ENCODE data around the gene SLC47A1. TPM values are rescaled to one million over a fixed set of nuclear protein-coding genes. Genes with fewer than 3 reads are reported as not detected.

Gene SLC47A1
- total and polyA plus RNA-seq, 10 of the 15 experiments (the other 5 are each of a cell fraction or from before 2014, with no cell fraction given), result 0.41 TPM; not detected in 9

DNA sequence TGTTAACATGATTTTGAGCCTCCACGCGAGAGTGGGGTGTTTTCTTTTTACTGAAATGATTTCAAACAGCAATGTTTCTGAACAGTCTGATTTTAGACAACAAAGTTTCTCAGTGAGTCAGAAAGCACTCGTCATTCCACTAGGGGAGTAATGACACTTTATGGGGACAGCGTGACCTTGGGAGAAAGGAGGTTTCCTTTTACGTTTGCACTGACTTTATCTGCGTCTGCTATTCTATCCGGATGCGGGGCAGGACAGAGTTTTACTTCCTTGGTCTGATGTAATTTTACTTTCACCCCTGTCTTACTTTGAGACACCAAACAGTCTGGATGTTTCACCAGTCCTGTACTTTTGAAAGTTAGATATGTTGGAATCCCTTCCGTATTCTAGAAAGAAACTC is 20.7 kb downstream of the SLC47A1 start (continued):
- TF ChIP-seq, protein P1, sequence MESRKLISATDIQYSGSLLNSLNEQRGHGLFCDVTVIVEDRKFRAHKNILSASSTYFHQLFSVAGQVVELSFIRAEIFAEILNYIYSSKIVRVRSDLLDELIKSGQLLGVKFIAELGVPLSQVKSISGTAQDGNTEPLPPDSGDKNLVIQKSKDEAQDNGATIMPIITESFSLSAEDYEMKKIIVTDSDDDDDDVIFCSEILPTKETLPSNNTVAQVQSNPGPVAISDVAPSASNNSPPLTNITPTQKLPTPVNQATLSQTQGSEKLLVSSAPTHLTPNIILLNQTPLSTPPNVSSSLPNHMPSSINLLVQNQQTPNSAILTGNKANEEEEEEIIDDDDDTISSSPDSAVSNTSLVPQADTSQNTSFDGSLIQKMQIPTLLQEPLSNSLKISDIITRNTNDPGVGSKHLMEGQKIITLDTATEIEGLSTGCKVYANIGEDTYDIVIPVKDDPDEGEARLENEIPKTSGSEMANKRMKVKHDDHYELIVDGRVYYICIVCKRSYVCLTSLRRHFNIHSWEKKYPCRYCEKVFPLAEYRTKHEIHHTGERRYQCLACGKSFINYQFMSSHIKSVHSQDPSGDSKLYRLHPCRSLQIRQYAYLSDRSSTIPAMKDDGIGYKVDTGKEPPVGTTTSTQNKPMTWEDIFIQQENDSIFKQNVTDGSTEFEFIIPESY (IDR thresholded peaks at IDR 0.05), result no peak
- TF ChIP-seq ZNF217 (IDR thresholded peaks at IDR 0.05), result no peak

DNA sequence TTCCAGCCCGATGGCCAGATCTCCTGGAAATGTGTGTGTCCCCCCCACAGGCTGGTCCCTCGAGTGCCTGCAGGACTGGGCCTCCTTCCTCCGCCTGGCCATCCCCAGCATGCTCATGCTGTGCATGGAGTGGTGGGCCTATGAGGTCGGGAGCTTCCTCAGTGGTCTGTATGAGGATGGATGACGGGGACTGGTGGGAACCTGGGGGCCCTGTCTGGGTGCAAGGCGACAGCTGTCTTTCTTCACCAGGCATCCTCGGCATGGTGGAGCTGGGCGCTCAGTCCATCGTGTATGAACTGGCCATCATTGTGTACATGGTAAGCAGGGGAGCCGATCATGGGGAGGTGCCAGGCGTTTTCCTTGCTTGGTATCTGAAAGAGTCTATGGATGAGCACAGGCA is 22.1 kb downstream of the SLC47A1 start:
- no TSS peak for BruUV-seq (replicated peaks)
- TF ChIP-seq SIN3A (IDR thresholded peaks at IDR 0.05; ENCODE audit: low read depth, low read length) (no peak), SREBF2 (IDR thresholded peaks at IDR 0.05; ENCODE audit: low read length) (no peak), YBX1 (IDR thresholded peaks at IDR 0.05) (no peak), STAT3 (IDR thresholded peaks at IDR 0.05; ENCODE audit: low read depth, low read length) (no peak), CREM (IDR thresholded peaks at IDR 0.05; ENCODE audit: low read depth) (no peak), BHLHE40 (IDR thresholded peaks at IDR 0.05; ENCODE audit: borderline replicate concordance in 1 of 2, low read depth in 2 of 2, low read length in 1 of 2) (no peak), RBBP5 (conservative IDR thresholded peaks at IDR 0.05) (no peak), KAT2A (conservative IDR thresholded peaks at IDR 0.05; ENCODE audit: control insufficient read depth, low read depth, low read length) (no peak), HDAC6 (IDR thresholded peaks at IDR 0.05; ENCODE audit: unreplicated experiment) (no peak), HCFC1 (IDR thresholded peaks at IDR 0.05; ENCODE audit: low read length) (no peak), TBL1XR1 (IDR thresholded peaks at IDR 0.05; ENCODE audit: low read depth, low read length) (no peak), HDAC2 (IDR thresholded peaks at IDR 0.05) (no peak)
- TF ChIP-seq, protein P2, sequence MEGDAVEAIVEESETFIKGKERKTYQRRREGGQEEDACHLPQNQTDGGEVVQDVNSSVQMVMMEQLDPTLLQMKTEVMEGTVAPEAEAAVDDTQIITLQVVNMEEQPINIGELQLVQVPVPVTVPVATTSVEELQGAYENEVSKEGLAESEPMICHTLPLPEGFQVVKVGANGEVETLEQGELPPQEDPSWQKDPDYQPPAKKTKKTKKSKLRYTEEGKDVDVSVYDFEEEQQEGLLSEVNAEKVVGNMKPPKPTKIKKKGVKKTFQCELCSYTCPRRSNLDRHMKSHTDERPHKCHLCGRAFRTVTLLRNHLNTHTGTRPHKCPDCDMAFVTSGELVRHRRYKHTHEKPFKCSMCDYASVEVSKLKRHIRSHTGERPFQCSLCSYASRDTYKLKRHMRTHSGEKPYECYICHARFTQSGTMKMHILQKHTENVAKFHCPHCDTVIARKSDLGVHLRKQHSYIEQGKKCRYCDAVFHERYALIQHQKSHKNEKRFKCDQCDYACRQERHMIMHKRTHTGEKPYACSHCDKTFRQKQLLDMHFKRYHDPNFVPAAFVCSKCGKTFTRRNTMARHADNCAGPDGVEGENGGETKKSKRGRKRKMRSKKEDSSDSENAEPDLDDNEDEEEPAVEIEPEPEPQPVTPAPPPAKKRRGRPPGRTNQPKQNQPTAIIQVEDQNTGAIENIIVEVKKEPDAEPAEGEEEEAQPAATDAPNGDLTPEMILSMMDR (IDR thresholded peaks at IDR 0.05 in 2 of 3, conservative IDR thresholded peaks at IDR 0.05 in 1 of 3; ENCODE audit: control insufficient read depth in 2 of 3, extremely low read depth in 1 of 3, insufficient read depth in 1 of 3, low read depth in 3 of 3, low read length in 3 of 3), result no peak
- TF ChIP-seq, protein P3, sequence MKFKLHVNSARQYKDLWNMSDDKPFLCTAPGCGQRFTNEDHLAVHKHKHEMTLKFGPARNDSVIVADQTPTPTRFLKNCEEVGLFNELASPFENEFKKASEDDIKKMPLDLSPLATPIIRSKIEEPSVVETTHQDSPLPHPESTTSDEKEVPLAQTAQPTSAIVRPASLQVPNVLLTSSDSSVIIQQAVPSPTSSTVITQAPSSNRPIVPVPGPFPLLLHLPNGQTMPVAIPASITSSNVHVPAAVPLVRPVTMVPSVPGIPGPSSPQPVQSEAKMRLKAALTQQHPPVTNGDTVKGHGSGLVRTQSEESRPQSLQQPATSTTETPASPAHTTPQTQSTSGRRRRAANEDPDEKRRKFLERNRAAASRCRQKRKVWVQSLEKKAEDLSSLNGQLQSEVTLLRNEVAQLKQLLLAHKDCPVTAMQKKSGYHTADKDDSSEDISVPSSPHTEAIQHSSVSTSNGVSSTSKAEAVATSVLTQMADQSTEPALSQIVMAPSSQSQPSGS (IDR thresholded peaks at IDR 0.05; ENCODE audit: low read length), result no peak
- TF ChIP-seq, protein P4, sequence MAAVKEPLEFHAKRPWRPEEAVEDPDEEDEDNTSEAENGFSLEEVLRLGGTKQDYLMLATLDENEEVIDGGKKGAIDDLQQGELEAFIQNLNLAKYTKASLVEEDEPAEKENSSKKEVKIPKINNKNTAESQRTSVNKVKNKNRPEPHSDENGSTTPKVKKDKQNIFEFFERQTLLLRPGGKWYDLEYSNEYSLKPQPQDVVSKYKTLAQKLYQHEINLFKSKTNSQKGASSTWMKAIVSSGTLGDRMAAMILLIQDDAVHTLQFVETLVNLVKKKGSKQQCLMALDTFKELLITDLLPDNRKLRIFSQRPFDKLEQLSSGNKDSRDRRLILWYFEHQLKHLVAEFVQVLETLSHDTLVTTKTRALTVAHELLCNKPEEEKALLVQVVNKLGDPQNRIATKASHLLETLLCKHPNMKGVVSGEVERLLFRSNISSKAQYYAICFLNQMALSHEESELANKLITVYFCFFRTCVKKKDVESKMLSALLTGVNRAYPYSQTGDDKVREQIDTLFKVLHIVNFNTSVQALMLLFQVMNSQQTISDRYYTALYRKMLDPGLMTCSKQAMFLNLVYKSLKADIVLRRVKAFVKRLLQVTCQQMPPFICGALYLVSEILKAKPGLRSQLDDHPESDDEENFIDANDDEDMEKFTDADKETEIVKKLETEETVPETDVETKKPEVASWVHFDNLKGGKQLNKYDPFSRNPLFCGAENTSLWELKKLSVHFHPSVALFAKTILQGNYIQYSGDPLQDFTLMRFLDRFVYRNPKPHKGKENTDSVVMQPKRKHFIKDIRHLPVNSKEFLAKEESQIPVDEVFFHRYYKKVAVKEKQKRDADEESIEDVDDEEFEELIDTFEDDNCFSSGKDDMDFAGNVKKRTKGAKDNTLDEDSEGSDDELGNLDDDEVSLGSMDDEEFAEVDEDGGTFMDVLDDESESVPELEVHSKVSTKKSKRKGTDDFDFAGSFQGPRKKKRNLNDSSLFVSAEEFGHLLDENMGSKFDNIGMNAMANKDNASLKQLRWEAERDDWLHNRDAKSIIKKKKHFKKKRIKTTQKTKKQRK (IDR thresholded peaks at IDR 0.05; ENCODE audit: low read depth, low read length), result no peak

More for the DNA sequence above, 22.1 kb downstream of the SLC47A1 start:
- Histone ChIP-seq H3K9me3 (replicated peaks; ENCODE audit: control insufficient read depth, insufficient read depth, low read length) (no peaks in the 10 kb centered on the region), H3K27ac (ENCODE audit: control insufficient read depth, insufficient read depth) (no peak overlapping the region), H3K4me1 (ENCODE audit: control insufficient read depth, insufficient read depth, low read length) (no peaks in the 10 kb centered on the region), H4K20me1 (ENCODE audit: control insufficient read depth, insufficient read depth) (no peaks in the 10 kb centered on the region), H3K4me2 (ENCODE audit: control insufficient read depth, insufficient read depth) (no peak overlapping the region), H3K27me3 (replicated peaks in 1 of 2; ENCODE audit: control insufficient read depth in 2 of 2, insufficient read depth in 2 of 2, low read length in 1 of 2) (peaks cover 2% of the 10 kb centered on the region in 2 experiments; a peak in 1 of 4 replicates), H3K9ac (ENCODE audit: control insufficient read depth, insufficient read depth, low read length) (no peak overlapping the region), H3K4me3 (no peak overlapping the region), H3K36me3 (ENCODE audit: control insufficient read depth in 2 of 2, insufficient read depth in 2 of 2, low read length in 1 of 2) (no peaks in the 10 kb centered on the region), H2AFZ (ENCODE audit: control insufficient read depth, low read depth, low read length) (no peak overlapping the region), H3K79me2 (ENCODE audit: control insufficient read depth, insufficient read depth, low read length) (no peaks in the 10 kb centered on the region)
- WGBS (ENCODE audit: insufficient coverage, insufficient replicate concordance, low lambda C conversion rate, missing lambda C conversion rate), result 13% methylated on average over 11 of the region's 11 CpGs
- ChIA-PET POLR2A (no interaction called here), CTCF (no interaction called here), SMC1A (ENCODE audit: uncharacterized antibody, unreplicated experiment) (no interaction called here), RAD21 (ENCODE audit: unreplicated experiment) (no interaction called here)
- DNase-seq (ENCODE audit: low read depth, low spot score), result no peak
- FAIRE-seq, result no peak
- intact Hi-C loops (cut with micrococcal nuclease; ENCODE audit: unreplicated experiment) (no loop called here), in situ Hi-C loops (cut with MboI) (no loop called here)
- no peak for ATAC-seq

Measured in GM12878 (cell line).